ENCODE results near the gene RHOBTB3.

DNA sequence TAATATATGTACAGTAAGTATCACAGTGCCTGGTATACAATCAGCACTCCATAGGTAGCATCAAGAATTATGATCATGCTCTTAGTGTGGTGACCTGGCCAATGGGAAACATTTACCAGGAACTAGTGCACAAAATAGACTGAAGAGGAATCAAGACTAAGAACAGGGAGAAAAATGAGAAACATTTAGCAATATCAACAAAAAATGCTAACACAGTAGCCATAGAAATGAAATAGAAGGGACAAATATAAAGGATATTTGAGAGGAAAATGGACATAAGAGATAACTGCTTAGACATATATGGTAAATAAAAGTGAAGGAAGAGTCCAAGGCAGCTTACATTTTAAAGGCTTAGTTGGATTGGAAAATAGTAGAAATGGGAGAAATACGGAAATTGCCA is 31.8 kb upstream of the RHOBTB3 start:
- TF ChIP-seq CTCF (IDR thresholded peaks at IDR 0.05; ENCODE audit: extremely low read depth in 1 of 2, insufficient read depth in 1 of 2, low read depth in 1 of 2, low read length in 2 of 2) (no peak), POLR2A (IDR thresholded peaks at IDR 0.05; ENCODE audit: low read depth, low read length) (no peak), MAX (IDR thresholded peaks at IDR 0.05; ENCODE audit: insufficient read depth, insufficient read length) (no peak), MYC (IDR thresholded peaks at IDR 0.05; ENCODE audit: low read depth, low read length) (no peak), EZH2 (IDR thresholded peaks at IDR 0.05; ENCODE audit: borderline replicate concordance, low read depth, low read length, severe bottlenecking) (no peak), JUN (IDR thresholded peaks at IDR 0.05; ENCODE audit: borderline replicate concordance, insufficient read depth, insufficient read length, low read depth) (no peak), POLR2AphosphoS5 (IDR thresholded peaks at IDR 0.05; ENCODE audit: insufficient read depth, low read depth, low read length) (no peak), FOS (IDR thresholded peaks at IDR 0.05; ENCODE audit: borderline replicate concordance, insufficient read depth, low read length) (no peak), GATA2 (IDR thresholded peaks at IDR 0.05; ENCODE audit: insufficient read depth, insufficient read length, low read depth, low read length) (no peak)

All from endothelial cell of umbilical vein (primary cell).